ENCODE data around the gene TMEM59.

Gene TMEM59

GRCh38 chr1:54041806-54042205 lies 11.2 kb downstream of the TMEM59 start:
- Histone ChIP-seq H3K9ac (ENCODE audit: low read length) (no peak overlapping the region), H4K20me1 (ENCODE audit: low read depth, low read length) (no peaks in the 10 kb centered on the region), H3K4me3 (ENCODE audit: insufficient read depth, low read length, poor library complexity, severe bottlenecking) (no peak overlapping the region), H3K9me3 (ENCODE audit: insufficient read depth, low read length) (no peaks in the 10 kb centered on the region), H3K9me2 (replicated peaks; ENCODE audit: insufficient read depth, low read length) (no peaks in the 10 kb centered on the region), H3K27me3 (ENCODE audit: low read length) (no peaks in the 10 kb centered on the region), H3K36me3 (ENCODE audit: low read length) (peaks cover 54% of the 10 kb centered on the region), H3K4me2 (ENCODE audit: low read depth, low read length, poor library complexity, severe bottlenecking) (no peak overlapping the region), H3K27ac (ENCODE audit: low read depth, low read length) (no peak overlapping the region), H2AFZ (ENCODE audit: low read depth, low read length, severe bottlenecking) (no peak overlapping the region), H3F3A (ENCODE audit: insufficient read depth) (peaks cover 6% of the 10 kb centered on the region; the same call in 1 of the 2 replicates), H3K79me2 (ENCODE audit: insufficient read depth, low read length) (peaks cover 19% of the 10 kb centered on the region)
- TF ChIP-seq EZH2phosphoT487 (conservative IDR thresholded peaks at IDR 0.05; ENCODE audit: low read length) (no peak), CTCF (IDR thresholded peaks at IDR 0.05; ENCODE audit: insufficient read depth, low read length, poor library complexity, severe bottlenecking) (no peak)

GRCh38 chr1:54037476-54037875 lies 15.5 kb downstream of the TMEM59 start:
- Histone ChIP-seq H3F3A (ENCODE audit: insufficient read depth) (peaks cover 6% of the 10 kb centered on the region; the same call in 1 of the 2 replicates), H3K79me2 (ENCODE audit: insufficient read depth, low read length) (no peaks in the 10 kb centered on the region), H3K9me2 (replicated peaks; ENCODE audit: insufficient read depth, low read length) (no peaks in the 10 kb centered on the region), H2AFZ (ENCODE audit: low read depth, low read length, severe bottlenecking) (no peak overlapping the region), H3K9me3 (ENCODE audit: insufficient read depth, low read length) (no peaks in the 10 kb centered on the region), H3K27me3 (ENCODE audit: low read length) (no peaks in the 10 kb centered on the region), H3K27ac (ENCODE audit: low read depth, low read length) (no peak overlapping the region), H3K36me3 (ENCODE audit: low read length) (peaks cover 54% of the 10 kb centered on the region), H3K4me3 (ENCODE audit: insufficient read depth, low read length, poor library complexity, severe bottlenecking) (no peak overlapping the region), H3K4me2 (ENCODE audit: low read depth, low read length, poor library complexity, severe bottlenecking) (no peak overlapping the region), H3K9ac (ENCODE audit: low read length) (no peak overlapping the region), H4K20me1 (ENCODE audit: low read depth, low read length) (no peaks in the 10 kb centered on the region)
- TF ChIP-seq CTCF (IDR thresholded peaks at IDR 0.05; ENCODE audit: insufficient read depth, low read length, poor library complexity, severe bottlenecking) (no peak), EZH2phosphoT487 (conservative IDR thresholded peaks at IDR 0.05; ENCODE audit: low read length) (no peak)

GRCh38 chr1:54028306-54029251 lies 24.4 kb downstream of the TMEM59 start:
- no peak overlapping the region for H3K4me3 ChIP-seq (ENCODE audit: insufficient read depth, low read length, poor library complexity, severe bottlenecking)
- H3K79me2 ChIP-seq (ENCODE audit: insufficient read depth, low read length): no peaks in the 10 kb centered on the region
- H3K4me2 ChIP-seq (ENCODE audit: low read depth, low read length, poor library complexity, severe bottlenecking): no peak overlapping the region
- no peaks in the 10 kb centered on the region for H4K20me1 ChIP-seq (ENCODE audit: low read depth, low read length)
- peaks cover 10% of the 10 kb centered on the region; the same call in 1 of the 2 replicates for H3K36me3 ChIP-seq (ENCODE audit: low read length)
- no peaks in the 10 kb centered on the region for H3F3A ChIP-seq (ENCODE audit: insufficient read depth)
- H3K27me3 ChIP-seq (ENCODE audit: low read length): no peaks in the 10 kb centered on the region
- no peak overlapping the region for H3K27ac ChIP-seq (ENCODE audit: low read depth, low read length)
- no peak overlapping the region for H2AFZ ChIP-seq (ENCODE audit: low read depth, low read length, severe bottlenecking)
- TF ChIP-seq CTCF (IDR thresholded peaks at IDR 0.05; ENCODE audit: insufficient read depth, low read length, poor library complexity, severe bottlenecking) (no peak), EZH2phosphoT487 (conservative IDR thresholded peaks at IDR 0.05; ENCODE audit: low read length) (no peak)
- H3K9me2 ChIP-seq (replicated peaks; ENCODE audit: insufficient read depth, low read length): no peaks in the 10 kb centered on the region
- H3K9ac ChIP-seq (ENCODE audit: low read length): no peak overlapping the region
- H3K9me3 ChIP-seq (ENCODE audit: insufficient read depth, low read length): no peaks in the 10 kb centered on the region
